Measurements from ENCODE around the gene HPX.

DNA sequence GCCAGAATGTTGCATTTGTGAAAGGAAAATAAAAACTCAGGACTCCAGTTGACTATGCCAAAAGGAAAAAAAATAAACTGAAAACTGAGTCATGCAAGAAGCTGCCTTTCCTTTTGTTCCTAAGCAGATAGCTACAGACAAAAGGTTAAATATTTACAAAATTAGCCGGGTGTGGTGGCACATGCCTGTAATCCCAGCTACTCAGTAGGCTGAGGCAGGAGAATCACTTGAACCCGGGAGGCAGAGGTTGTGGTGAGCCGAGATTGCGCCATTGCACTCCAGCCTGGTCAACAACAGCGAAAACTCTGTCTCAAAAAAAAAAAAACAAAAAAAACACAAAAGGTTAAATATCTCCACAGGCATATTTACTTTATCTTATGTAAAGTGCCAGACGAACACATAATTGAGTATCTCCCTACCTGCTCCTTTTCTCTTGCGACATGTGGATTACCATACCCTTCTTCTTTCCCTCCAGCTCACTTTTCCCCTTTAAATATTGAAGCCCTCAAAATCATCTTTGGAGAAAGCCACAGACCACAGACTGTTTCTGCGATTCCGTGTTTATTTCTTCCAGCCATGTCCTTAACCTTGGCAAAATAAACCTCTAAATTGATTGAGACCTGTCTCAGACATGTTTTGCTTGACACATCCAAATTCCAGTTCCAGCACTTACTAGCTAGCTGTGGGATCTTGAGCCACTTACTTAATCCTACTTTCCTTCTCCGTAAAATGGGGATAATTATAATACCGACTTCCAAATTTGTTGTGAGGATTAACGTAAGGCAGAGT, 52.8 kb downstream of the HPX start:
- TF ChIP-seq MAZ (IDR thresholded peaks at IDR 0.05; ENCODE audit: borderline replicate concordance, low read depth, low read length) (no peak), NPAS2 (CRISPR knock-in tag; IDR thresholded peaks at IDR 0.05; ENCODE audit: borderline replicate concordance) (no peak), POLR2A (IDR thresholded peaks at IDR 0.05; ENCODE audit: low read length) (no peak), CEBPB (IDR thresholded peaks at IDR 0.05) (peak; percentile 76 to 77), JUNB (IDR thresholded peaks at IDR 0.05) (no peak), RAD21 (conservative IDR thresholded peaks at IDR 0.05 in 1 of 2, IDR thresholded peaks at IDR 0.05 in 1 of 2) (no peak), KDM1A (IDR thresholded peaks at IDR 0.05; ENCODE audit: low read depth) (no peak), MYC (IDR thresholded peaks at IDR 0.05; ENCODE audit: borderline replicate concordance, low read length) (no peak)
- TF ChIP-seq, protein P1, sequence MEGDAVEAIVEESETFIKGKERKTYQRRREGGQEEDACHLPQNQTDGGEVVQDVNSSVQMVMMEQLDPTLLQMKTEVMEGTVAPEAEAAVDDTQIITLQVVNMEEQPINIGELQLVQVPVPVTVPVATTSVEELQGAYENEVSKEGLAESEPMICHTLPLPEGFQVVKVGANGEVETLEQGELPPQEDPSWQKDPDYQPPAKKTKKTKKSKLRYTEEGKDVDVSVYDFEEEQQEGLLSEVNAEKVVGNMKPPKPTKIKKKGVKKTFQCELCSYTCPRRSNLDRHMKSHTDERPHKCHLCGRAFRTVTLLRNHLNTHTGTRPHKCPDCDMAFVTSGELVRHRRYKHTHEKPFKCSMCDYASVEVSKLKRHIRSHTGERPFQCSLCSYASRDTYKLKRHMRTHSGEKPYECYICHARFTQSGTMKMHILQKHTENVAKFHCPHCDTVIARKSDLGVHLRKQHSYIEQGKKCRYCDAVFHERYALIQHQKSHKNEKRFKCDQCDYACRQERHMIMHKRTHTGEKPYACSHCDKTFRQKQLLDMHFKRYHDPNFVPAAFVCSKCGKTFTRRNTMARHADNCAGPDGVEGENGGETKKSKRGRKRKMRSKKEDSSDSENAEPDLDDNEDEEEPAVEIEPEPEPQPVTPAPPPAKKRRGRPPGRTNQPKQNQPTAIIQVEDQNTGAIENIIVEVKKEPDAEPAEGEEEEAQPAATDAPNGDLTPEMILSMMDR (IDR thresholded peaks at IDR 0.05), result no peak
- TF ChIP-seq, protein P2, sequence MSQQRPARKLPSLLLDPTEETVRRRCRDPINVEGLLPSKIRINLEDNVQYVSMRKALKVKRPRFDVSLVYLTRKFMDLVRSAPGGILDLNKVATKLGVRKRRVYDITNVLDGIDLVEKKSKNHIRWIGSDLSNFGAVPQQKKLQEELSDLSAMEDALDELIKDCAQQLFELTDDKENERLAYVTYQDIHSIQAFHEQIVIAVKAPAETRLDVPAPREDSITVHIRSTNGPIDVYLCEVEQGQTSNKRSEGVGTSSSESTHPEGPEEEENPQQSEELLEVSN (IDR thresholded peaks at IDR 0.05; ENCODE audit: borderline replicate concordance, low read depth), result no peak
- TF ChIP-seq, protein P3, sequence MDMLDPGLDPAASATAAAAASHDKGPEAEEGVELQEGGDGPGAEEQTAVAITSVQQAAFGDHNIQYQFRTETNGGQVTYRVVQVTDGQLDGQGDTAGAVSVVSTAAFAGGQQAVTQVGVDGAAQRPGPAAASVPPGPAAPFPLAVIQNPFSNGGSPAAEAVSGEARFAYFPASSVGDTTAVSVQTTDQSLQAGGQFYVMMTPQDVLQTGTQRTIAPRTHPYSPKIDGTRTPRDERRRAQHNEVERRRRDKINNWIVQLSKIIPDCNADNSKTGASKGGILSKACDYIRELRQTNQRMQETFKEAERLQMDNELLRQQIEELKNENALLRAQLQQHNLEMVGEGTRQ (IDR thresholded peaks at IDR 0.05), result no peak
